ENCODE data around the gene NCKAP5L.

Gene NCKAP5L

DNA sequence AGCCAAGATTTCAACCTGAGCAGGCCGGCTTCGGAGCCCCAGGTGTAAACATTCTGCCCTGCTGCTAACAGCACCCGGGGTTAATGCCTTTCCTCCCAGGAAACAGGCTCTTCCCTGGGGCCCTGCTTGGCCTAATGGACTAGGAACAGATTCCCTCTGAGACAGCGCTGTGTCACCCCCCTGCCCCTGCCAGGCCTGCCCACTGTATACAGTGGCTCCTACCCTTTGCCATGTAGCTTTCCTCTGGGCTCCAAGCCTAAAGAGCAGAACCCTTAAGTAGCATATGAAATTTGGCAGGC lies 43.0 kb upstream of the NCKAP5L start:
- Histone ChIP-seq H2AFZ (ENCODE audit: low read depth) (no peak overlapping the region), H3K4me1 (ENCODE audit: low read depth, poor library complexity, severe bottlenecking) (no peaks in the 10 kb centered on the region), H3K27ac (no peak overlapping the region), H3K4me3 (IDR thresholded peaks at IDR 0.05; ENCODE audit: insufficient read depth, low read depth, low read length) (no peak overlapping the region), H3K9ac (no peak overlapping the region), H3K36me3 (ENCODE audit: insufficient read depth) (no peaks in the 10 kb centered on the region), H4K20me1 (ENCODE audit: insufficient read depth) (no peaks in the 10 kb centered on the region), H3K4me2 (no peak overlapping the region), H3K79me2 (ENCODE audit: insufficient read depth, low read depth) (no peaks in the 10 kb centered on the region), H3K27me3 (ENCODE audit: insufficient read depth, low read depth) (no peaks in the 10 kb centered on the region; the same call in 1 of the 2 replicates)
- TF ChIP-seq, protein P1, sequence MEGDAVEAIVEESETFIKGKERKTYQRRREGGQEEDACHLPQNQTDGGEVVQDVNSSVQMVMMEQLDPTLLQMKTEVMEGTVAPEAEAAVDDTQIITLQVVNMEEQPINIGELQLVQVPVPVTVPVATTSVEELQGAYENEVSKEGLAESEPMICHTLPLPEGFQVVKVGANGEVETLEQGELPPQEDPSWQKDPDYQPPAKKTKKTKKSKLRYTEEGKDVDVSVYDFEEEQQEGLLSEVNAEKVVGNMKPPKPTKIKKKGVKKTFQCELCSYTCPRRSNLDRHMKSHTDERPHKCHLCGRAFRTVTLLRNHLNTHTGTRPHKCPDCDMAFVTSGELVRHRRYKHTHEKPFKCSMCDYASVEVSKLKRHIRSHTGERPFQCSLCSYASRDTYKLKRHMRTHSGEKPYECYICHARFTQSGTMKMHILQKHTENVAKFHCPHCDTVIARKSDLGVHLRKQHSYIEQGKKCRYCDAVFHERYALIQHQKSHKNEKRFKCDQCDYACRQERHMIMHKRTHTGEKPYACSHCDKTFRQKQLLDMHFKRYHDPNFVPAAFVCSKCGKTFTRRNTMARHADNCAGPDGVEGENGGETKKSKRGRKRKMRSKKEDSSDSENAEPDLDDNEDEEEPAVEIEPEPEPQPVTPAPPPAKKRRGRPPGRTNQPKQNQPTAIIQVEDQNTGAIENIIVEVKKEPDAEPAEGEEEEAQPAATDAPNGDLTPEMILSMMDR (conservative IDR thresholded peaks at IDR 0.05; ENCODE audit: low read depth, low read length): no peak

GRCh38 chr12:49870501-49871262 lies 42.5 kb upstream of the NCKAP5L start:
- TF ChIP-seq, protein P1 (conservative IDR thresholded peaks at IDR 0.05; ENCODE audit: low read depth, low read length): no peak
- Histone ChIP-seq H3K9ac (no peak overlapping the region), H3K79me2 (ENCODE audit: insufficient read depth, low read depth) (no peaks in the 10 kb centered on the region), H3K4me2 (no peak overlapping the region), H3K27me3 (ENCODE audit: insufficient read depth, low read depth) (no peaks in the 10 kb centered on the region; the same call in 1 of the 2 replicates), H3K27ac (no peak overlapping the region), H3K4me1 (ENCODE audit: low read depth, poor library complexity, severe bottlenecking) (no peaks in the 10 kb centered on the region), H3K36me3 (ENCODE audit: insufficient read depth) (no peaks in the 10 kb centered on the region), H2AFZ (ENCODE audit: low read depth) (no peak overlapping the region), H4K20me1 (ENCODE audit: insufficient read depth) (no peaks in the 10 kb centered on the region), H3K4me3 (IDR thresholded peaks at IDR 0.05; ENCODE audit: insufficient read depth, low read depth, low read length) (no peak overlapping the region)

- Histone ChIP-seq H3K9ac (no peak overlapping the region), H3K79me2 (ENCODE audit: insufficient read depth, low read depth) (no peaks in the 10 kb centered on the region), H3K4me1 (ENCODE audit: low read depth, poor library complexity, severe bottlenecking) (no peaks in the 10 kb centered on the region), H3K4me2 (no peak overlapping the region), H3K36me3 (ENCODE audit: insufficient read depth) (no peaks in the 10 kb centered on the region), H3K27ac (no peak overlapping the region), H4K20me1 (ENCODE audit: insufficient read depth) (no peaks in the 10 kb centered on the region), H3K27me3 (ENCODE audit: insufficient read depth, low read depth) (no peaks in the 10 kb centered on the region; the same call in 1 of the 2 replicates), H2AFZ (ENCODE audit: low read depth) (no peak overlapping the region), H3K4me3 (IDR thresholded peaks at IDR 0.05; ENCODE audit: insufficient read depth, low read depth, low read length) (no peak overlapping the region)
- TF ChIP-seq, protein P1 (conservative IDR thresholded peaks at IDR 0.05; ENCODE audit: low read depth, low read length): no peak
Measured at GRCh38 chr12:49869816-49870500, 41.7 kb upstream of the NCKAP5L start.

DNA sequence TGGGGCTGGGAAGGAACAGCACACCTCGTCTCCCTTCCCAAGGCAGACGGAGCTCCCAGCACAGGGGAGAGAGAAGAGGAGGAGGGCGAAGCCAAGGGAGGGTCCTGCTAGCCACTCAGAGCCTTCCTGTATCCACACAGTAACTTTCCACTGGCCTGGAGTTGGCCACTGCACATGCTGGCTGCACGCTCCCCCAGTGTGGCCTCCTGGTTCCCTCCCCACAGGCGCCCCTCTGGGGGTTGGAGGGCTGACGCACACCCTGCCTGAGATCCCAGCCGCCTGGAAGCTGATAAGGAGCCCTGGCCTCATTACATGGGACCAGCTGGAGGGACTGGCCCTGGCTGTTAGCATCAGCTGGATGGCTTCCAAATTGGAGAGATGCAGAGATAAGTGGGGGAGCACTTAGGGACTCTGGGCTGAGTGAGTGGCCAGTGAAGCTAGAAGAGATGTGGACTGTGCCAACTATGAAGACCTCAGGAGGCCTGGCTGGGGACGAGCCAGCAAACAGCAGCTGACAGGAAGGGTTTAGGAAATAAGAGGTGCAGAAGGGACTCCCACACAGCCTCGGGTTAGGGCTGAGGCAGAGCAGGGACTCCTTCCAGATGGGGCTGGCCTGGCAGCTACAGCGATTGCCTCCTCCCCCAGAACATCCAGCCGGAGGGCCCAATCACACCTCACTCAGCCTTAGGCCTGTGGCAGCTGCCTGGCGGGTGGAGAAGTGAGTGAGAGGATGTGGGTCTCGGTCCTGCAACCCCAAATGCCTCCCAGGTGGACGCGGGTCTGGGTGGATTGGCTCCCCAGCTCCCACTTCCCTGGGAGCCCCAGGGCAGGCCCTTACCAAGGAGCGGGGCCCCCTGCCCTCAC lies 41.0 kb upstream of the NCKAP5L start:
- Histone ChIP-seq H4K20me1 (ENCODE audit: insufficient read depth) (no peaks in the 10 kb centered on the region), H3K9ac (no peak overlapping the region), H3K4me1 (ENCODE audit: low read depth, poor library complexity, severe bottlenecking) (no peaks in the 10 kb centered on the region), H3K79me2 (ENCODE audit: insufficient read depth, low read depth) (no peaks in the 10 kb centered on the region), H3K36me3 (ENCODE audit: insufficient read depth) (no peaks in the 10 kb centered on the region), H3K27me3 (ENCODE audit: insufficient read depth, low read depth) (no peaks in the 10 kb centered on the region; the same call in 1 of the 2 replicates), H3K27ac (no peak overlapping the region), H2AFZ (ENCODE audit: low read depth) (no peak overlapping the region), H3K4me3 (IDR thresholded peaks at IDR 0.05; ENCODE audit: insufficient read depth, low read depth, low read length) (no peak overlapping the region), H3K4me2 (no peak overlapping the region)
- TF ChIP-seq, protein P1 (conservative IDR thresholded peaks at IDR 0.05; ENCODE audit: low read depth, low read length): no peak

Data from KMS-11 (cell line).